Fibroblast of lung (primary cell): Measurements from ENCODE around the gene ZNF593. TPM values are rescaled to one million over a fixed set of nuclear protein-coding genes. Genes with fewer than 3 reads are reported as not detected.

Experiments
- DNase-seq, 2 donors: peaks; one replicate each; pipeline versions ENCODE4 v3.0.0 to v3.0.0-alpha.2; 2010; ENCODE audit warnings: low read depth in 2 of 2
- H2AFZ ChIP-seq: 2 replicates; pipeline ENCODE4 v1.5.1; 2012; ENCODE audit warnings: low read length, control low read depth, inconsistent platforms
- H3K27ac ChIP-seq: 2 replicates; pipeline ENCODE4 v1.5.1; 2011; ENCODE audit warnings: low read length, control low read depth; ENCODE audit not compliant: insufficient read depth
- H3K27me3 ChIP-seq: 2 replicates; pipeline ENCODE4 v1.5.1; 2011; ENCODE audit warnings: mild to moderate bottlenecking, low read length; ENCODE audit not compliant: control insufficient read depth, insufficient read depth
- H3K36me3 ChIP-seq: 2 replicates; pipeline ENCODE4 v1.5.1; 2011; ENCODE audit warnings: low read length; ENCODE audit not compliant: control insufficient read depth, insufficient read depth
- H3K4me1 ChIP-seq: 2 replicates; pipeline ENCODE4 v1.5.1; 2011; ENCODE audit warnings: low read length; ENCODE audit not compliant: control insufficient read depth, insufficient read depth; ENCODE audit errors: extremely low read depth
- H3K4me2 ChIP-seq: 2 replicates; pipeline ENCODE4 v1.5.1; 2011; ENCODE audit warnings: low read length, control low read depth; ENCODE audit not compliant: insufficient read depth; ENCODE audit errors: extremely low read depth
- H3K4me3 ChIP-seq, 4 experiments: fragments of 200-600 bp in 1 of 4; sonication (generic) in 1 of 4; replicated peaks in 1 of 4; 2 replicates each; pipeline ENCODE4 v1.5.1; 2011 to 2016; ENCODE audit warnings: low read length in 4 of 4, low read depth in 3 of 4, mild to moderate bottlenecking in 3 of 4, control low read depth in 2 of 4, inconsistent platforms in 1 of 4, mixed read lengths in 1 of 4; ENCODE audit not compliant: insufficient read depth in 1 of 4; ENCODE audit errors: control extremely low read depth in 1 of 4
- H3K79me2 ChIP-seq: 2 replicates; pipeline ENCODE4 v1.5.1; 2012; ENCODE audit warnings: mild to moderate bottlenecking, low read length, inconsistent platforms; ENCODE audit not compliant: control insufficient read depth, insufficient read depth
- H3K9ac ChIP-seq: 2 replicates; pipeline ENCODE4 v1.5.1; 2011; ENCODE audit warnings: mild to moderate bottlenecking, low read length, control low read depth; ENCODE audit not compliant: insufficient read depth
- H3K9me3 ChIP-seq: 2 replicates; pipeline ENCODE4 v1.5.1; 2012; ENCODE audit warnings: low read depth, low read length; ENCODE audit not compliant: control insufficient read depth, insufficient read depth
- H4K20me1 ChIP-seq: 2 replicates; pipeline ENCODE4 v1.5.1; 2011; ENCODE audit warnings: low read length; ENCODE audit not compliant: control insufficient read depth, insufficient read depth; ENCODE audit errors: extremely low read depth
- CTCF ChIP-seq, 2 donors: IDR thresholded peaks in 1 of 2; conservative IDR thresholded peaks in 1 of 2; 1 replicate in 1 of 2; 2 replicates in 1 of 2; pipeline ENCODE4 v1.5.1; 2011 to 2012; ENCODE audit warnings: low read length in 2 of 2, control low read depth in 1 of 2, inconsistent platforms in 1 of 2, low read depth in 1 of 2, mild to moderate bottlenecking in 1 of 2
- EZH2 ChIP-seq: IDR thresholded peaks from 2 replicates; pipeline ENCODE4 v1.5.1; 2012; ENCODE audit warnings: low read length, control low read depth, mild to moderate bottlenecking; ENCODE audit errors: missing control alignments
- polyA plus RNA-seq, 2 donors: library from polyadenylated mRNA; depleted of rRNA in 1 of 2; stranded (reverse) in 1 of 2; unstranded in 1 of 2; fragments of >200 nt; gene quantifications; 2 replicates each; pipeline ENCODE4 v1.2.1, GENCODE V29; 2011 to 2012; ENCODE audit warnings: missing spikeins in 1 of 2
- total RNA-seq: library from RNA; depleted of rRNA; stranded (reverse); fragments of >200 nt; gene quantifications from 2 replicates; pipeline ENCODE4 v1.2.1, GENCODE V29; 2014

ZNF593 gene
- total and polyA plus RNA-seq, 2 donors (not counting 1 experiment from before 2014, with no cell fraction given): 17.6 to 30.7 TPM

- Histone ChIP-seq H3K36me3 (no peaks in the 10 kb centered on the region), H3K79me2 (no peaks in the 10 kb centered on the region), H3K4me3 (no peak overlapping the region), H3K4me1 (no peaks in the 10 kb centered on the region), H3K9me3 (no peaks in the 10 kb centered on the region), H3K9ac (no peak overlapping the region), H3K27ac (no peak overlapping the region), H4K20me1 (no peaks in the 10 kb centered on the region), H3K4me2 (no peak overlapping the region), H2AFZ (no peak overlapping the region), H3K27me3 (peaks cover 12% of the 10 kb centered on the region)
- no peak for TF ChIP-seq CTCF (conservative IDR thresholded peaks at IDR 0.05 in 1 of 2, IDR thresholded peaks at IDR 0.05 in 1 of 2; ENCODE audit: low read depth in 1 of 2, low read length in 2 of 2)
- no peak for TF ChIP-seq EZH2
- DNase-seq: no peak
These were observed 20.1 kb downstream of the ZNF593 start for GRCh38 chr1:26189751-26190275.

GRCh38 chr1:26190373-26190987 is 20.8 kb downstream of the ZNF593 start, which contains the start of gene CATSPER4:
CATSPER4 (plus strand) TSS chr1:26190602; CDS start chr1:26190628, 26 bp downstream.
- Histone ChIP-seq H3K9ac (no peak within 1 kb of the TSS), H4K20me1 (no peaks in the 10 kb centered on the region), H3K9me3 (no peaks in the 10 kb centered on the region), H3K4me3 (no peak within 1 kb of the TSS), H3K79me2 (no peaks in the 10 kb centered on the region), H2AFZ (no peak within 1 kb of the TSS), H3K36me3 (no peaks in the 10 kb centered on the region), H3K27me3 (peaks cover 12% of the 10 kb centered on the region), H3K27ac (no peak within 1 kb of the TSS), H3K4me1 (no peaks in the 10 kb centered on the region), H3K4me2 (no peak within 1 kb of the TSS)
- TF ChIP-seq CTCF (conservative IDR thresholded peaks at IDR 0.05 in 1 of 2, IDR thresholded peaks at IDR 0.05 in 1 of 2; ENCODE audit: low read depth in 1 of 2, low read length in 2 of 2): peak in 1 of 2 donors; percentile 8
- TF ChIP-seq EZH2: no peak
- DNase-seq: peak in 1 of 2 donors; percentile 10

- H2AFZ ChIP-seq: no peak overlapping the region
- no peaks in the 10 kb centered on the region for H3K9me3 ChIP-seq
- H3K4me1 ChIP-seq: no peaks in the 10 kb centered on the region
- H3K27ac ChIP-seq: no peak overlapping the region
- no peak overlapping the region for H3K9ac ChIP-seq
- no peak overlapping the region for H3K4me2 ChIP-seq
- H3K79me2 ChIP-seq: no peaks in the 10 kb centered on the region
- H3K27me3 ChIP-seq: peaks cover 12% of the 10 kb centered on the region
- no peak for TF ChIP-seq EZH2
- no peak for TF ChIP-seq CTCF (conservative IDR thresholded peaks at IDR 0.05 in 1 of 2, IDR thresholded peaks at IDR 0.05 in 1 of 2; ENCODE audit: low read depth in 1 of 2, low read length in 2 of 2)
- H3K36me3 ChIP-seq: no peaks in the 10 kb centered on the region
- H4K20me1 ChIP-seq: no peaks in the 10 kb centered on the region
- DNase-seq: no peak
- no peak overlapping the region for H3K4me3 ChIP-seq
These were observed 22.0 kb downstream of the ZNF593 start for GRCh38 chr1:26191739-26192138.
